SK-N-SH (cell line): ENCODE data around the gene USP10. TPM values are rescaled to one million over a fixed set of nuclear protein-coding genes. Genes with fewer than 3 reads are reported as not detected.
A peak's percentile ranks its signal among the peaks of the same experiment; 100 is the strongest.

Experiments used
- CTCF ChIA-PET: fragments of 300-600, 350-600 bp; formaldehyde crosslinking; extraction: SDS; loops from one replicate; lab custom pipeline; 2021; lab: Yijun Ruan, JAX
- POLR2A ChIA-PET: fragments of 350-600 bp; sonication (Branson Sonifier 250); formaldehyde crosslinking; extraction: SDS; loops from one replicate; lab custom pipeline; 2020; ENCODE audit warnings: antibody characterized with exemption, inconsistent platforms; lab: Yijun Ruan, JAX
- DNase-seq: peaks from one replicate; pipeline ENCODE4 v3.0.0; 2012
- H2AFZ ChIP-seq: fragments of 200-600 bp; sonication (generic); 2 replicates; pipeline ENCODE4 v1.8.1; 2016; ENCODE audit warnings: antibody characterized with exemption, mild to moderate bottlenecking, low read depth
- H3F3A ChIP-seq: fragments of 200-600 bp; sonication (generic); replicated peaks from 2 replicates; pipeline ENCODE3; 2016; ENCODE audit warnings: antibody characterized with exemption, mild to moderate bottlenecking; ENCODE audit not compliant: insufficient read depth
- H3K27ac ChIP-seq, 2 experiments: fragments of 200-500 bp in 1 of 2; fragments of 200-600 bp in 1 of 2; sonication (Bioruptor generic) in 1 of 2; sonication (generic), shearing (Covaris generic) in 1 of 2; 2 replicates each; pipeline versions ENCODE4 v1.5.1 to v1.6.1; 2014 to 2016; ENCODE audit warnings: low read depth in 2 of 2, inconsistent platforms in 1 of 2, low read length in 1 of 2, mild to moderate bottlenecking in 1 of 2, mixed read lengths in 1 of 2
- H3K27me3 ChIP-seq: fragments of 200-600 bp; sonication (generic), shearing (Covaris generic); 2 replicates; pipeline ENCODE4 v1.6.1; 2016; ENCODE audit warnings: mixed run types; ENCODE audit not compliant: insufficient read depth
- H3K36me3 ChIP-seq, 2 experiments: fragments of 200-500 bp in 1 of 2; fragments of 200-600 bp in 1 of 2; sonication (Bioruptor generic) in 1 of 2; sonication (generic) in 1 of 2; replicated peaks in 1 of 2; 2 replicates each; pipeline versions ENCODE3 to v1.5.1; 2014 to 2016; ENCODE audit warnings: low read length in 1 of 2, mild to moderate bottlenecking in 1 of 2; ENCODE audit not compliant: insufficient read depth in 2 of 2, control insufficient read depth in 1 of 2
- H3K4me1 ChIP-seq, 2 experiments: fragments of 200-500 bp in 1 of 2; fragments of 200-600 bp in 1 of 2; sonication (Bioruptor generic) in 1 of 2; sonication (generic), shearing (Covaris generic) in 1 of 2; 2 replicates each; pipeline versions ENCODE4 v1.5.1 to v1.6.1; 2014 to 2016; ENCODE audit warnings: low read depth in 1 of 2, low read length in 1 of 2, mixed run types in 1 of 2; ENCODE audit not compliant: insufficient read depth in 2 of 2, control insufficient read depth in 1 of 2
- H3K4me2 ChIP-seq: fragments of 200-600 bp; sonication (generic), shearing (Covaris generic); 2 replicates; pipeline ENCODE4 v1.6.1; 2017; ENCODE audit warnings: mixed run types
- H3K4me3 ChIP-seq, 2 experiments: fragments of 200-500 bp in 1 of 2; fragments of 200-600 bp in 1 of 2; sonication (Bioruptor generic) in 1 of 2; sonication (generic), shearing (Covaris generic) in 1 of 2; 2 replicates each; pipeline versions ENCODE4 v1.5.1 to v1.8.1; 2014 to 2016; ENCODE audit warnings: low read depth in 2 of 2, inconsistent platforms in 1 of 2, low read length in 1 of 2, mild to moderate bottlenecking in 1 of 2, mixed read lengths in 1 of 2, moderate library complexity in 1 of 2
- H3K79me2 ChIP-seq: fragments of 200-600 bp; sonication (generic); 2 replicates; pipeline ENCODE4 v1.8.1; 2017; ENCODE audit warnings: mild to moderate bottlenecking; ENCODE audit not compliant: insufficient read depth
- H3K9ac ChIP-seq: fragments of 200-600 bp; sonication (generic); 2 replicates; pipeline ENCODE4 v1.6.1; 2017; ENCODE audit warnings: mixed run types
- H3K9me2 ChIP-seq: fragments of 200-600 bp; sonication (generic); 2 replicates; pipeline ENCODE4 v1.6.1; 2017; ENCODE audit warnings: mixed run types
- H3K9me3 ChIP-seq: fragments of 200-600 bp; sonication (generic); 2 replicates; pipeline ENCODE4 v1.6.1; 2017; ENCODE audit warnings: mixed run types, mild to moderate bottlenecking, moderate library complexity
- H4K20me1 ChIP-seq: fragments of 200-600 bp; sonication (generic); 2 replicates; pipeline ENCODE4 v1.6.1; 2017; ENCODE audit warnings: mild to moderate bottlenecking, mixed run types; ENCODE audit not compliant: insufficient read depth
- EP300 ChIP-seq, 2 experiments: IDR thresholded peaks; 2 replicates each; pipeline versions ENCODE4 v1.4.0 to v1.6.1; 2012; ENCODE audit warnings: borderline replicate concordance in 1 of 2, low read depth in 1 of 2, low read length in 1 of 2
- EZH2phosphoT487 ChIP-seq: fragments of 200-600 bp; sonication (generic); IDR thresholded peaks from 2 replicates; pipeline ENCODE4 v1.6.1; 2017; ENCODE audit warnings: low read depth, mixed run types, mild to moderate bottlenecking, antibody characterized with exemption, moderate library complexity, borderline replicate concordance
- FOSL2 ChIP-seq: IDR thresholded peaks from 2 replicates; pipeline ENCODE4 v1.4.0; 2012; ENCODE audit warnings: low read depth, mild to moderate bottlenecking, moderate library complexity, borderline replicate concordance
- FOXM1 ChIP-seq: IDR thresholded peaks from 2 replicates; pipeline ENCODE4 v1.4.0; 2012; ENCODE audit warnings: low read depth, mild to moderate bottlenecking
- GATA2 ChIP-seq: sonication (generic); formaldehyde crosslinking; IDR thresholded peaks from 2 replicates; pipeline ENCODE4 v1.5.0; 2020; ENCODE audit warnings: mild to moderate bottlenecking, missing genetic modification reagents
- MXI1 ChIP-seq: IDR thresholded peaks from 2 replicates; pipeline ENCODE4 v1.6.1; 2012; ENCODE audit warnings: mild to moderate bottlenecking, low read depth, low read length, improper control_type of control experiment
- RAD21 ChIP-seq: IDR thresholded peaks from 2 replicates; pipeline ENCODE4 v1.6.1; 2012; ENCODE audit warnings: mild to moderate bottlenecking, low read length
- RCOR1 ChIP-seq: fragments of 150-350 bp; IDR thresholded peaks from 2 replicates; pipeline ENCODE4 v1.6.1; 2017; ENCODE audit warnings: antibody characterized with exemption, low read length
- REST ChIP-seq: IDR thresholded peaks from 2 replicates; pipeline ENCODE4 v1.6.1; 2012; ENCODE audit warnings: mild to moderate bottlenecking, low read depth, low read length, moderate library complexity
- RFX5 ChIP-seq: IDR thresholded peaks from 2 replicates; pipeline ENCODE4 v1.6.1; 2012; ENCODE audit warnings: mild to moderate bottlenecking, improper control_type of control experiment, low read length
- RXRA ChIP-seq: IDR thresholded peaks from 2 replicates; pipeline ENCODE4 v1.4.0; 2012; ENCODE audit warnings: low read depth, mild to moderate bottlenecking, borderline replicate concordance
- SMC3 ChIP-seq: IDR thresholded peaks from 2 replicates; pipeline ENCODE4 v1.6.1; 2012; ENCODE audit warnings: low read depth, low read length, improper control_type of control experiment
- TCF12 ChIP-seq: IDR thresholded peaks from 2 replicates; pipeline ENCODE4 v1.4.0; 2012
- USF2 ChIP-seq: fragments of 150-350 bp; IDR thresholded peaks from 2 replicates; pipeline ENCODE4 v1.6.1; 2017; ENCODE audit warnings: antibody characterized with exemption, low read length, low read depth, borderline replicate concordance
- YY1 ChIP-seq: IDR thresholded peaks from 2 replicates; pipeline ENCODE4 v1.4.0; 2012; ENCODE audit warnings: low read depth, mild to moderate bottlenecking
- WGBS: methylation state at CpG from one replicate; pipeline ENCODE4 v1.1.6; 2017; ENCODE audit warnings: low lambda C conversion rate; 5-methylcytosine and 5-hydroxymethylcytosine counted together
- polyA plus RNA-seq, 3 experiments: library from polyadenylated mRNA; depleted of rRNA; stranded (reverse); fragments of >200 nt; gene quantifications; 2 replicates each; pipeline ENCODE4 v1.2.3, GENCODE V29; 2012
- TF ChIP-seq, protein P1 (sequence below): fragments of 200-600 bp; sonication (generic); IDR thresholded peaks from 2 replicates; pipeline ENCODE4 v1.6.1; 2017; ENCODE audit warnings: antibody characterized with exemption, mild to moderate bottlenecking, moderate library complexity
- TF ChIP-seq, protein P2 (sequence below): IDR thresholded peaks from 2 replicates; pipeline ENCODE4 v1.4.0; 2012; ENCODE audit warnings: low read depth

Gene USP10
- polyA plus RNA-seq, 1 of the 3 experiments (the other 2 are of a cell fraction), result 49.2 TPM

DNA sequence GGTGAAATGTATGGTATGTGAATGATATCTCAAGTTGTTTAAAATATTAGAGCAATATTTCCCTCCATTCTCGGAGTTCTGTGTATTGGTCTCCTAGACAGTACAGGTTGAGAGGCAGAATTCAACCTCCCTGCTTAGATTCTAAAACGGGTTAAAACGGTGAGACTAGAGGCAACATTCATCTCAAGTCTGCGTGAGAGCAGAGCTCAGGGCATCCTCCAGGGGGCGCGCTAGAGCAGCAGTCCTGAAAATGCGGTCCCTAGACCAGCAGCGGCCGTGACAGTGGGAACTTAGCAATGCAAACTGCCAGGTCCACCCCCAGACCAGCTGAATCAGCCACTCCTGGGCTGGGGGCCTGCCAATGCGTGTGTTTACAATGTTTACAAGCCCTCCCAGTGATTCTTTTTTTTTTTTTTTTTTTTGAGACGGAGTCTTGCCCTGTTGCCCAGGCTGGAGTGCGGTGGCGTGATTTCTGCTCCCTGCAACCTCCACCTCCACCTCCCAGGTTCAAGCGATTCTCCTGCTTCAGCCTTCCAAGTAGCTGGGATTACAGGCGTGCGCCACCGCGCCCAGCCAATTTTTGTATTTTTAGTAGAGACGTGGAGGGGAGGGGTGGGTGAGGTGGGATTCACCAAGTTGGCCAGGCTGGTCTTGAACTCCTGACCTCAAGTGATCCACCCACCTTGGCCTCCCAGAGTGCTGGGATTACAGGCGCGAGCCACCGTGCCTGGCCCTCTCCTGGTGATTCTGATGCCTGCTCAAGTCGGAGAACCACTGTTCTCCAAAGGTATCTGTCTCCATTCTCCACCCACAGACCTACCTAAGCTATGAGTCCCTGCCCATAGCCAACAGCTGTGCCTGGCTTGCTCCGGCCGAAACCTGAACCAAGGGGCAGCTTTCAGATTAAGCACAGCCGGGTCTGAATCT lies 27.3 kb upstream of the USP10 start:
- no peaks in the 10 kb centered on the region for H3K9me3 ChIP-seq
- peaks cover 0 to 9% of the 10 kb centered on the region in 2 experiments; a peak in 3 of 4 replicates for H3K4me1 ChIP-seq
- no peak overlapping the region for H3K27ac ChIP-seq
- no peaks in the 10 kb centered on the region for H3K36me3 ChIP-seq
- no peaks in the 10 kb centered on the region for H3K9me2 ChIP-seq
- TF ChIP-seq, protein P1, sequence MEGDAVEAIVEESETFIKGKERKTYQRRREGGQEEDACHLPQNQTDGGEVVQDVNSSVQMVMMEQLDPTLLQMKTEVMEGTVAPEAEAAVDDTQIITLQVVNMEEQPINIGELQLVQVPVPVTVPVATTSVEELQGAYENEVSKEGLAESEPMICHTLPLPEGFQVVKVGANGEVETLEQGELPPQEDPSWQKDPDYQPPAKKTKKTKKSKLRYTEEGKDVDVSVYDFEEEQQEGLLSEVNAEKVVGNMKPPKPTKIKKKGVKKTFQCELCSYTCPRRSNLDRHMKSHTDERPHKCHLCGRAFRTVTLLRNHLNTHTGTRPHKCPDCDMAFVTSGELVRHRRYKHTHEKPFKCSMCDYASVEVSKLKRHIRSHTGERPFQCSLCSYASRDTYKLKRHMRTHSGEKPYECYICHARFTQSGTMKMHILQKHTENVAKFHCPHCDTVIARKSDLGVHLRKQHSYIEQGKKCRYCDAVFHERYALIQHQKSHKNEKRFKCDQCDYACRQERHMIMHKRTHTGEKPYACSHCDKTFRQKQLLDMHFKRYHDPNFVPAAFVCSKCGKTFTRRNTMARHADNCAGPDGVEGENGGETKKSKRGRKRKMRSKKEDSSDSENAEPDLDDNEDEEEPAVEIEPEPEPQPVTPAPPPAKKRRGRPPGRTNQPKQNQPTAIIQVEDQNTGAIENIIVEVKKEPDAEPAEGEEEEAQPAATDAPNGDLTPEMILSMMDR, result peak; percentile 95
- TF ChIP-seq SMC3, result peak; percentile 78
- no peak for TF ChIP-seq RXRA
- TF ChIP-seq RCOR1, result 0 out of 2 replicates have a peak, but pooled peaks have one; percentile 20
- TF ChIP-seq YY1, result no peak
- peak; percentile 68 for TF ChIP-seq RAD21
- no peaks in the 10 kb centered on the region for H4K20me1 ChIP-seq
- CTCF ChIA-PET, result interaction anchor here (0.6 to 7.9 kb wide), 38 partner anchors 9 to 303 kb away, joined by 3 to 137 read pairs (median 6); no protein-coding TSS in a partner anchor
- H3F3A ChIP-seq, result peaks cover 3% of the 10 kb centered on the region
- DNase-seq, result peak; percentile 82
- H3K79me2 ChIP-seq, result no peaks in the 10 kb centered on the region
- no peak overlapping the region for H2AFZ ChIP-seq
- H3K27me3 ChIP-seq, result no peaks in the 10 kb centered on the region
- WGBS, result 48% methylated on average over 21 of the region's 26 CpGs
- H3K4me3 ChIP-seq, result no peak overlapping the region
- POLR2A ChIA-PET, result no interaction called here
- H3K4me2 ChIP-seq, result no peak overlapping the region
- H3K9ac ChIP-seq, result no peak overlapping the region

- no peaks in the 10 kb centered on the region for H3K9me3 ChIP-seq
- no peak for DNase-seq
- CTCF ChIA-PET, result interaction anchor here (1.1 to 7.9 kb wide), 24 partner anchors 8 to 280 kb away, joined by 3 to 137 read pairs (median 9); no protein-coding TSS in a partner anchor
- no peak overlapping the region for H3K27ac ChIP-seq
- POLR2A ChIA-PET, result no interaction called here
- peaks cover 0 to 4% of the 10 kb centered on the region in 2 experiments; a peak in 1 of 4 replicates for H3K4me1 ChIP-seq
- no peak overlapping the region for H2AFZ ChIP-seq
- H3K79me2 ChIP-seq, result no peaks in the 10 kb centered on the region
- no peaks in the 10 kb centered on the region for H4K20me1 ChIP-seq
- H3K4me2 ChIP-seq, result no peak overlapping the region
- no peaks in the 10 kb centered on the region for H3K36me3 ChIP-seq
- H3K9me2 ChIP-seq, result no peaks in the 10 kb centered on the region
- peaks cover 3% of the 10 kb centered on the region for H3F3A ChIP-seq
- H3K9ac ChIP-seq, result no peak overlapping the region
- no peaks in the 10 kb centered on the region for H3K27me3 ChIP-seq
- H3K4me3 ChIP-seq, result no peak overlapping the region
- WGBS, result 89% methylated on average over 1 of the region's 3 CpGs
- no peak for TF ChIP-seq RFX5
- no peak for TF ChIP-seq GATA2 (CRISPR knock-in tag)
- no peak for TF ChIP-seq RAD21
- no peak for TF ChIP-seq MXI1
- no peak for TF ChIP-seq EZH2phosphoT487
- no peak for TF ChIP-seq EP300 (IDR thresholded peaks at IDR 0.05; ENCODE audit: borderline replicate concordance in 1 of 2, low read depth in 1 of 2, low read length in 1 of 2)
- TF ChIP-seq, protein P2, sequence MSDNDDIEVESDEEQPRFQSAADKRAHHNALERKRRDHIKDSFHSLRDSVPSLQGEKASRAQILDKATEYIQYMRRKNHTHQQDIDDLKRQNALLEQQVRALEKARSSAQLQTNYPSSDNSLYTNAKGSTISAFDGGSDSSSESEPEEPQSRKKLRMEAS, result no peak
- TF ChIP-seq REST, result no peak
- no peak for TF ChIP-seq TCF12
- no peak for TF ChIP-seq USF2
- TF ChIP-seq FOSL2, result no peak
- TF ChIP-seq FOXM1, result no peak
- TF ChIP-seq, protein P1, result no peak
These were observed 26.6 kb upstream of the USP10 start for GRCh38 chr16:84673203-84673535.
